Measurements from ENCODE around the gene LRIG1. TPM values are rescaled to one million over a fixed set of nuclear protein-coding genes. Genes with fewer than 3 reads are reported as not detected.

LRIG1 gene
- total and polyA plus RNA-seq, 2 of the 8 experiments (the other 6 are each of a cell fraction or from before 2014, with no cell fraction given), result 78.1 to 88.7 TPM

GRCh38 chr3:66472313-66473134, 28.3 kb downstream of the LRIG1 start:
- no peak overlapping the region for H3K4ac ChIP-seq (replicated peaks; ENCODE audit: insufficient read length, low read depth, low read length)
- no peaks in the 10 kb centered on the region for H3K27me3 ChIP-seq (replicated peaks in 1 of 4; ENCODE audit: control insufficient read depth in 3 of 4, extremely low read depth in 1 of 4, insufficient read depth in 3 of 4, low read length in 3 of 4)
- peaks cover 52 to 99% of the 10 kb centered on the region in 2 experiments for H3K79me2 ChIP-seq (ENCODE audit: control insufficient read depth in 1 of 2, insufficient read depth in 2 of 2, low read length in 2 of 2)
- H3K9ac ChIP-seq (replicated peaks in 1 of 4; ENCODE audit: extremely low read depth in 1 of 4, low read depth in 3 of 4, low read length in 3 of 4), result no peak overlapping the region
- no peak overlapping the region for H2AFZ ChIP-seq (ENCODE audit: low read length)
- no peak overlapping the region for H3K18ac ChIP-seq (ENCODE audit: extremely low read depth, low read length)
- no peaks in the 10 kb centered on the region for H3K23me2 ChIP-seq (ENCODE audit: low read depth, low read length)
- CTCF ChIA-PET (ENCODE audit: partially characterized antibody), result interaction anchor here (0.9 to 1.6 kb wide), 6 partner anchors 11 to 100 kb away, joined by 3 to 5 read pairs (median 3); no protein-coding TSS in a partner anchor
- no peak overlapping the region for H3K56ac ChIP-seq (replicated peaks; ENCODE audit: insufficient read length, low read depth, low read length)
- peaks cover 45 to 48% of the 10 kb centered on the region in 2 experiments for H4K20me1 ChIP-seq (replicated peaks in 1 of 2; ENCODE audit: control insufficient read depth in 1 of 2, insufficient read depth in 2 of 2, low read length in 2 of 2)
- H3K27ac ChIP-seq (ENCODE audit: low read depth, low read length), result no peak overlapping the region
- no peak overlapping the region for H3K4me2 ChIP-seq (ENCODE audit: insufficient read depth in 1 of 2, low read depth in 2 of 2, low read length in 2 of 2)
- H2AK5ac ChIP-seq (ENCODE audit: low read depth, low read length), result peak overlapping the region; percentile 67; the same call in 1 of the 2 replicates
- no peak overlapping the region for H2BK12ac ChIP-seq (ENCODE audit: low read depth, low read length)
- no peak overlapping the region for H2BK5ac ChIP-seq (ENCODE audit: low read depth, low read length)
- no peak overlapping the region for H3K14ac ChIP-seq (ENCODE audit: insufficient read length)
- WGBS, 2 experiments (ENCODE audit: extremely low coverage in 1 of 2, insufficient coverage in 1 of 2, insufficient read length in 1 of 2, insufficient replicate concordance in 2 of 2, low coverage in 1 of 2, low lambda C conversion rate in 2 of 2, missing lambda C conversion rate in 1 of 2), result 80% methylated on average over 12 of the region's 12 CpGs; no CpG with 5 or more reads in 1 of the 2 experiments
- no peak overlapping the region for H3K23ac ChIP-seq (ENCODE audit: insufficient read length)
- peaks cover 2 to 45% (median 33%) of the 10 kb centered on the region in 4 experiments for H3K4me1 ChIP-seq (replicated peaks in 1 of 4; ENCODE audit: control insufficient read depth in 3 of 4, insufficient read depth in 4 of 4, low read length in 3 of 4)
- no peak overlapping the region for H2BK15ac ChIP-seq (ENCODE audit: low read length)
- POLR2A ChIA-PET (ENCODE audit: partially characterized antibody), result interaction anchor here (1.0 to 1.9 kb wide), 5 partner anchors 8 to 19 kb away, joined by 3 to 9 read pairs (median 6); no protein-coding TSS in a partner anchor
- no peak overlapping the region for H3K4me3 ChIP-seq (ENCODE audit: extremely low read depth in 1 of 4, insufficient read depth in 2 of 4, low read depth in 3 of 4, low read length in 4 of 4)
- FAIRE-seq, result no peak
- no peaks in the 10 kb centered on the region for H3K9me3 ChIP-seq (ENCODE audit: insufficient read depth in 2 of 2, low read depth in 1 of 2, low read length in 1 of 2)
- DNase-seq (ENCODE audit: low read depth in 1 of 2, low spot score in 2 of 2), result no peak
- H3K79me1 ChIP-seq (ENCODE audit: low read depth, low read length), result peaks cover 26% of the 10 kb centered on the region
- no peaks in the 10 kb centered on the region for H3K36me3 ChIP-seq (ENCODE audit: control insufficient read depth in 2 of 4, insufficient read depth in 4 of 4, low read length in 3 of 4)
- no peak overlapping the region for H4K5ac ChIP-seq (ENCODE audit: insufficient read length, low read depth, low read length)
- H2BK20ac ChIP-seq (ENCODE audit: low read length), result no peak overlapping the region
- no peak overlapping the region for H2BK120ac ChIP-seq (replicated peaks; ENCODE audit: low read depth, low read length)
- no peak overlapping the region for H4K8ac ChIP-seq (ENCODE audit: extremely low read depth, insufficient read depth, low read length)
- no peak overlapping the region for H4K91ac ChIP-seq (replicated peaks; ENCODE audit: insufficient read length, low read length)
- TF ChIP-seq ATF2 (IDR thresholded peaks at IDR 0.05; ENCODE audit: low read length), result no peak
